Measurements from ENCODE around the gene FMC1.

FMC1 gene

GRCh38 chr7:139358541-139359365 is 17.6 kb downstream of the FMC1 start:
- DNase-seq (ENCODE audit: low read depth): no peak
- no peak for TF ChIP-seq CTCF (IDR thresholded peaks at IDR 0.05; ENCODE audit: low read depth, low read length, missing control alignments)
- peak overlapping the region; percentile 75 for H3K4me3 ChIP-seq (ENCODE audit: low read depth, low read length)

GRCh38 chr7:139359366-139360209 is 18.5 kb downstream of the FMC1 start, which contains the start of gene LUC7L2:
LUC7L2 (plus strand) TSS chr7:139359894; CDS start chr7:139360262, 368 bp downstream.
- TF ChIP-seq CTCF (IDR thresholded peaks at IDR 0.05; ENCODE audit: low read depth, low read length, missing control alignments): no peak
- H3K4me3 ChIP-seq (ENCODE audit: low read depth, low read length): peak within 1 kb of the TSS; percentile 75
- DNase-seq (ENCODE audit: low read depth): peak; percentile 95

- peak; percentile 77 for DNase-seq (ENCODE audit: low read depth)
- no peak for TF ChIP-seq CTCF (IDR thresholded peaks at IDR 0.05; ENCODE audit: low read depth, low read length, missing control alignments)
- H3K4me3 ChIP-seq (ENCODE audit: low read depth, low read length): peak overlapping the region; percentile 75
These were observed 19.2 kb downstream of the FMC1 start for GRCh38 chr7:139360210-139360947.

GRCh38 chr7:139360948-139361307 is 19.8 kb downstream of the FMC1 start:
- TF ChIP-seq CTCF (IDR thresholded peaks at IDR 0.05; ENCODE audit: low read depth, low read length, missing control alignments): no peak
- H3K4me3 ChIP-seq (ENCODE audit: low read depth, low read length): peak overlapping the region; percentile 75
- no peak for DNase-seq (ENCODE audit: low read depth)

- peak overlapping the region; percentile 75 for H3K4me3 ChIP-seq (ENCODE audit: low read depth, low read length)
- TF ChIP-seq CTCF (IDR thresholded peaks at IDR 0.05; ENCODE audit: low read depth, low read length, missing control alignments): no peak
- no peak for DNase-seq (ENCODE audit: low read depth)
These were observed 20.4 kb downstream of the FMC1 start for GRCh38 chr7:139361523-139361922.

GRCh38 chr7:139362302-139362701 is 21.2 kb downstream of the FMC1 start:
- no peak for TF ChIP-seq CTCF (IDR thresholded peaks at IDR 0.05; ENCODE audit: low read depth, low read length, missing control alignments)
- H3K4me3 ChIP-seq (ENCODE audit: low read depth, low read length): no peak overlapping the region; the same call in 1 of the 2 replicates
- no peak for DNase-seq (ENCODE audit: low read depth)

Data from GM12864 (cell line).